Transverse colon (tissue), 4 donors: ENCODE results near the gene PRKCZ. TPM values are rescaled to one million over a fixed set of nuclear protein-coding genes. Genes with fewer than 3 reads are reported as not detected.

Experiments
- DNase-seq: peaks from one replicate; pipeline ENCODE4 v3.0.0-alpha.2; 2019
- H3K27ac ChIP-seq, 4 donors: fragments of 200-600 bp; sonication (generic); 2 replicates each; pipeline ENCODE4 v1.5.1; 2016 to 2018; ENCODE audit warnings: inconsistent platforms in 4 of 4
- H3K27me3 ChIP-seq: fragments of 200-600 bp; sonication (generic); 2 replicates; pipeline ENCODE4 v1.5.1; 2017; ENCODE audit warnings: inconsistent platforms
- H3K36me3 ChIP-seq, 4 donors: fragments of 200-600 bp; sonication (generic); 2 replicates each; pipeline ENCODE4 v1.5.1; 2017 to 2019; ENCODE audit warnings: inconsistent platforms in 4 of 4
- H3K4me1 ChIP-seq, 4 donors: fragments of 200-600 bp; sonication (generic); 2 replicates each; pipeline ENCODE4 v1.5.1; 2017 to 2020; ENCODE audit warnings: inconsistent platforms in 4 of 4
- H3K4me3 ChIP-seq, 4 donors: fragments of 200-600 bp; sonication (generic); 1 replicate in 1 of 4; 2 replicates in 3 of 4; pipeline versions ENCODE4 v1.5.1 to v1.6.1; 2017 to 2019; ENCODE audit warnings: inconsistent platforms in 4 of 4
- H3K9me3 ChIP-seq, 2 donors: fragments of 200-600 bp; sonication (generic); 2 replicates each; pipeline ENCODE4 v1.5.1; 2017 to 2019; ENCODE audit warnings: inconsistent platforms in 2 of 2
- EP300 ChIP-seq: sonication (generic); formaldehyde crosslinking; IDR thresholded peaks from one replicate; pipeline ENCODE4 v1.6.1; 2017; ENCODE audit warnings: antibody characterized with exemption, low read depth
- POLR2A ChIP-seq: fragments of 450-650 bp; IDR thresholded peaks from one replicate; pipeline ENCODE4 v1.6.1; 2016; ENCODE audit warnings: antibody characterized with exemption, mild to moderate bottlenecking, moderate library complexity
- POLR2AphosphoS5 ChIP-seq, 3 donors: sonication (generic); formaldehyde crosslinking; IDR thresholded peaks; one replicate each; pipeline ENCODE4 v1.6.1; 2016; ENCODE audit warnings: antibody characterized with exemption in 3 of 3
- WGBS, 2 donors: methylation state at CpG; one replicate each; pipeline ENCODE4 v1.1.5; 2018; ENCODE audit warnings: low coverage in 1 of 2; 5-methylcytosine and 5-hydroxymethylcytosine counted together
- in situ Hi-C, 4 donors: fragments of 200-750 bp; cut with MboI; loops; one replicate each; pipeline versions ENCODE4 v1.15.0 to v1.15.1; 2017; ENCODE audit warnings: low sequenced_read_pairs in 3 of 4, low pct_ligation_motif_present in 1 of 4, low pct_unique_long_range_greater_than_20kb in 1 of 4
- intact Hi-C: fragments of 100-400 bp; cut with DNase I; formaldehyde crosslinking; loops from one replicate; pipeline ENCODE4 v1.15.1; 2023; ENCODE audit warnings: low total_unique reads
- total RNA-seq, 4 donors: library from RNA; depleted of rRNA; stranded (reverse); fragments of >200 nt; gene quantifications; one replicate each; pipeline ENCODE4 v1.1.0, GENCODE V29; 2016
- TF ChIP-seq, protein P1 (sequence below), 5 experiments: fragments of 200-600 bp in 3 of 5; fragments of 450-650 bp in 2 of 5; sonication (generic) in 3 of 5; IDR thresholded peaks; 1 replicate in 2 of 5; 2 replicates in 3 of 5; pipeline ENCODE4 v1.5.1; 2016 to 2017; ENCODE audit warnings: antibody characterized with exemption in 5 of 5, inconsistent platforms in 3 of 5, mild to moderate bottlenecking in 2 of 5, moderate library complexity in 1 of 5

Gene PRKCZ
- total RNA-seq, 4 donors from 2014 or later: 48.6 to 96.7 (median 54.4) TPM

DNA sequence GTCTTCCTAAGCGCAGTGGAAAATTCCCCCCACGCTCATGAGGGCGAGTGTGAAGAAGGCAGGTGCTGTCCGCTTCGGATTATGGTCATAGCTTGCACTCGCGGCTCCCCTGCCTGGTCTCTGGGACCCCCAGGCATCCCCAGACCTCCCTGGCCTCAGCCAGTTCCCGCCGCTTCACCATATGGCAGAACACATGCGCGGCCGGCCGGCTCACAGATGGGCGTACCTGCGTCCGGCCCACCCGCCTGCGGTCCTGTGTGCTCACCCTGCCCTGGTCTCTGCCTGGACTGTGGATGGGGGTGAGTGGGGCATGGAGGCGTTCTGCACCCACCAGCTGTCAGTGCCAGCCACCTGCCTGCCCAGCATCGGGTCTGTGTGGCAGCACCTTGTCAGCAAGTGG lies 34.1 kb downstream of the PRKCZ start:
- in situ Hi-C loops: no loop called here
- WGBS, 2 donors: 90 to 94% methylated on average over 2 to 11 of the region's 20 CpGs
- intact Hi-C loops: no loop called here

DNA sequence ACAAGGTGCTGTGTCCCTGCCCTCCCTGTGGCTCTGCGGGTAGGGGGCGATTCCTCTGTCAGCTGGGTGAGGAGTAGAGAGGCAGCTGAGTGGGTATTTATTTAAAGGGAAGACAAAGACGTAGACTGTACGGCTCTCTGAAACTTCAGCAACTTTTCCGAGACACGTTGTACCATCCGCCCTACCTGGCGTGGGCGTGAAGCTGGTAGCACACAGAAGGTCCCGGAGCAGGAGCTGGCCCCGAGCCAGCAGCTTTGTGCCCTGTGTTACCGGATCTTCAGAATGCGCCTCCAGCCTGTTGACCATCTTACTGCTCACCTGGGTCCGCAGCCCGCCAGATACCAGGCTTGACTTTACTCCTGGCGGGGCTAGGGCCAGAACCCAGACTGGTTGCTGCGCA lies 34.9 kb downstream of the PRKCZ start:
- Histone ChIP-seq H3K4me1 (no peaks in the 10 kb centered on the region), H3K4me3 (no peak overlapping the region), H3K27ac (no peak overlapping the region), H3K36me3 (no peaks in the 10 kb centered on the region), H3K27me3 (no peaks in the 10 kb centered on the region), H3K9me3 (no peaks in the 10 kb centered on the region)
- in situ Hi-C loops (no loop called here), intact Hi-C loops (no loop called here)
- TF ChIP-seq POLR2AphosphoS5 (IDR thresholded peaks at IDR 0.05) (no peak), POLR2A (no peak), EP300 (no peak)
- TF ChIP-seq, protein P1, sequence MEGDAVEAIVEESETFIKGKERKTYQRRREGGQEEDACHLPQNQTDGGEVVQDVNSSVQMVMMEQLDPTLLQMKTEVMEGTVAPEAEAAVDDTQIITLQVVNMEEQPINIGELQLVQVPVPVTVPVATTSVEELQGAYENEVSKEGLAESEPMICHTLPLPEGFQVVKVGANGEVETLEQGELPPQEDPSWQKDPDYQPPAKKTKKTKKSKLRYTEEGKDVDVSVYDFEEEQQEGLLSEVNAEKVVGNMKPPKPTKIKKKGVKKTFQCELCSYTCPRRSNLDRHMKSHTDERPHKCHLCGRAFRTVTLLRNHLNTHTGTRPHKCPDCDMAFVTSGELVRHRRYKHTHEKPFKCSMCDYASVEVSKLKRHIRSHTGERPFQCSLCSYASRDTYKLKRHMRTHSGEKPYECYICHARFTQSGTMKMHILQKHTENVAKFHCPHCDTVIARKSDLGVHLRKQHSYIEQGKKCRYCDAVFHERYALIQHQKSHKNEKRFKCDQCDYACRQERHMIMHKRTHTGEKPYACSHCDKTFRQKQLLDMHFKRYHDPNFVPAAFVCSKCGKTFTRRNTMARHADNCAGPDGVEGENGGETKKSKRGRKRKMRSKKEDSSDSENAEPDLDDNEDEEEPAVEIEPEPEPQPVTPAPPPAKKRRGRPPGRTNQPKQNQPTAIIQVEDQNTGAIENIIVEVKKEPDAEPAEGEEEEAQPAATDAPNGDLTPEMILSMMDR (IDR thresholded peaks at IDR 0.05): no peak
- 90 to 100% methylated on average over 2 to 17 of the region's 17 CpGs for WGBS, 2 donors
- no peak for DNase-seq

More for the DNA sequence above, 34.1 kb downstream of the PRKCZ start:
- TF ChIP-seq POLR2A: no peak
- TF ChIP-seq EP300: no peak
- no peak for TF ChIP-seq POLR2AphosphoS5 (IDR thresholded peaks at IDR 0.05)
- TF ChIP-seq, protein P1 (IDR thresholded peaks at IDR 0.05): no peak
- no peaks in the 10 kb centered on the region for H3K4me1 ChIP-seq
- H3K27ac ChIP-seq: no peak overlapping the region
- no peaks in the 10 kb centered on the region for H3K9me3 ChIP-seq
- DNase-seq: no peak
- H3K27me3 ChIP-seq: no peaks in the 10 kb centered on the region
- H3K4me3 ChIP-seq: no peak overlapping the region
- no peaks in the 10 kb centered on the region for H3K36me3 ChIP-seq

DNA sequence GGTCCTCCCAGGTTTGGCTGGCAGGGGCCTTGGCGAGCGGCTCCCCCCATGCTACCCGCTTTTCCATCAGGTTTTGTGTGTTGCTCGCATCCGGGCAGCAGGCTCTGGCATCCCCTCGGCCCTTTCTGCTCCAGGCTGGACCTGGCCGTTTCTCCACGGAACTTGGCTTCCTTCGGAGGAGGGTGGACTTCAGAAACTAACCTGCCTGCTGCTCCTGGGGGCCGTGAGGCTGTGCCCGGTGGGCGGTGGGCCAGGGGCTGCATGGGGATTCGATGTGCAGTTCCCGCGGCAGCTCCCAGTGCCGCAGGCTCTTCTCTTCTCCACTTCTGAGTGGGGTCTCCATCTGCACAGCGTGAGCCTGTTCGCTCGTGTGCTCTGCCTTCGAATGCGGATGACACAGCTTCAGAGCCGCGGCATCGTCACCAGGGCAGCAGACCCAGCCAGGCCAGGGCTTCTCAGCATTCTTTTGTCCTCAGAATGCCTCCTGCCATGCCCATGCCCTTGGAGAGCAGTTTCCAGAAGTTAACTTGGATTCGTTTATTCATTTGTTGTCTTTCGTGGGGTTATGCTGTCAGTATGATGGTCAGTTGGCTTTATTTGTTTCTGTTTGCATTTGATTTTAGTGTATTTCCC lies 36.4 kb downstream of the PRKCZ start:
- TF ChIP-seq EP300: no peak
- TF ChIP-seq, protein P1 (IDR thresholded peaks at IDR 0.05): no peak
- TF ChIP-seq POLR2A: no peak
- TF ChIP-seq POLR2AphosphoS5 (IDR thresholded peaks at IDR 0.05): no peak
- Histone ChIP-seq H3K36me3 (no peaks in the 10 kb centered on the region), H3K4me3 (no peak overlapping the region), H3K27ac (no peak overlapping the region), H3K4me1 (peaks cover 0 to under 1% (median 0%) of the 10 kb centered on the region in 4 donors), H3K27me3 (no peaks in the 10 kb centered on the region), H3K9me3 (no peaks in the 10 kb centered on the region)
- in situ Hi-C loops (no loop called here), intact Hi-C loops (no loop called here)
- no peak for DNase-seq
- WGBS, 2 donors: 91 to 93% methylated on average over 10 to 26 of the region's 26 CpGs

DNA sequence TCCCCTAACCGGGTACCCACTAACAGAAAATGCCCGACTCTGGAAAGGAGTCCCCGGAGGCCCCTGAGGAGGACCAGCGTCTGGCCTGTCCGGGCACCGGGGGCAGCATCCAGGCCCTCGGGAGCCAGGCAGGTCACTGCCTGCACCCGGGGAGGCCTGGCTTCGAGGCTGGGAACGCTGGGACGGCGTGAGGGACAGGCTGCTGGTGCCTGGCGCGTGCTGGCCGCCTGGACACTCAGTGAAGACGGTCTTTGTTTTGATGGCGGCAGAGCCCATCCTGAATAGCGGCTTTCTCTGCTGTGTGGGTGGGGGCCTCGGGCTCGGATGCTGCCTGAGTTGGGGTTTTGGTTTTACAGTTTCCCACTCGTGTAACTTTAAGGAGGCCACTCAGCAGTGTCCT lies 37.6 kb downstream of the PRKCZ start:
- H3K4me1 ChIP-seq: peaks cover 0 to 11% (median 10%) of the 10 kb centered on the region in 4 donors
- H3K4me3 ChIP-seq: no peak overlapping the region
- H3K27ac ChIP-seq: peak overlapping the region in 3 of 4 donors; percentile 6 to 43 (median 6)
- in situ Hi-C loops (no loop called here), intact Hi-C loops (no loop called here)
- TF ChIP-seq POLR2A (no peak), EP300 (no peak), POLR2AphosphoS5 (IDR thresholded peaks at IDR 0.05) (no peak)
- TF ChIP-seq, protein P1 (IDR thresholded peaks at IDR 0.05): no peak
- DNase-seq: no peak
- H3K36me3 ChIP-seq: no peaks in the 10 kb centered on the region
- WGBS, 2 donors: 81% methylated on average over 21 of the region's 21 CpGs; no CpG with 5 or more reads in 1 of the 2 donors
- H3K27me3 ChIP-seq: no peaks in the 10 kb centered on the region
- no peaks in the 10 kb centered on the region for H3K9me3 ChIP-seq
